Thyroid gland (tissue), 4 donors: ENCODE results near the gene QKI.

ENCODE experiments used
- POLR2A ChIP-seq, 2 donors: fragments of 450-650 bp; IDR thresholded peaks; one replicate each; pipeline ENCODE4 v1.6.1; 2017; ENCODE audit warnings: antibody characterized with exemption in 2 of 2, mild to moderate bottlenecking in 2 of 2, moderate library complexity in 1 of 2
- TF ChIP-seq, protein P1 (sequence below), 6 experiments: fragments of 200-600 bp in 3 of 6; fragments of 450-650 bp in 3 of 6; sonication (generic) in 3 of 6; IDR thresholded peaks; one replicate each; pipeline ENCODE4 v1.5.1; 2016 to 2019; ENCODE audit warnings: antibody characterized with exemption in 6 of 6, mild to moderate bottlenecking in 2 of 6, inconsistent platforms in 1 of 6, moderate library complexity in 1 of 6

DNA sequence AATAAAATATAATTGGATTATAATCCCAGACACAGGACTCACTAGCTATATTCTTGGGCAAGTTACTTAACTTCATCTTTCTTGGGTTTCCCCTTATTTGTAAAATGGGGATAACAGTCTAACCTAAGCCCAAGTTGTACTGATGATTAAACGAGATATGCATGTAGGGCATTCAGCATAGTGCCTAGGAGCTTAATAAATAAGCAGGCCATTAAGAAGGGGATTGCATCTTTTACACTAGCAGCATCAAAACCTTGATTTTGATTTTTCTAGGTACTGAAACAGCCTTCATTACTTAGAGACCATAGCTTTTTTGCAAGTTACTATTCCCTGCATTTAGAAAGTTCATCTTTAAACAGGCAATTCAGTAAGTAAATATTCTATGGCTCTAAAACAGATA is 2.2 kb upstream of the QKI start:
- TF ChIP-seq, protein P1, sequence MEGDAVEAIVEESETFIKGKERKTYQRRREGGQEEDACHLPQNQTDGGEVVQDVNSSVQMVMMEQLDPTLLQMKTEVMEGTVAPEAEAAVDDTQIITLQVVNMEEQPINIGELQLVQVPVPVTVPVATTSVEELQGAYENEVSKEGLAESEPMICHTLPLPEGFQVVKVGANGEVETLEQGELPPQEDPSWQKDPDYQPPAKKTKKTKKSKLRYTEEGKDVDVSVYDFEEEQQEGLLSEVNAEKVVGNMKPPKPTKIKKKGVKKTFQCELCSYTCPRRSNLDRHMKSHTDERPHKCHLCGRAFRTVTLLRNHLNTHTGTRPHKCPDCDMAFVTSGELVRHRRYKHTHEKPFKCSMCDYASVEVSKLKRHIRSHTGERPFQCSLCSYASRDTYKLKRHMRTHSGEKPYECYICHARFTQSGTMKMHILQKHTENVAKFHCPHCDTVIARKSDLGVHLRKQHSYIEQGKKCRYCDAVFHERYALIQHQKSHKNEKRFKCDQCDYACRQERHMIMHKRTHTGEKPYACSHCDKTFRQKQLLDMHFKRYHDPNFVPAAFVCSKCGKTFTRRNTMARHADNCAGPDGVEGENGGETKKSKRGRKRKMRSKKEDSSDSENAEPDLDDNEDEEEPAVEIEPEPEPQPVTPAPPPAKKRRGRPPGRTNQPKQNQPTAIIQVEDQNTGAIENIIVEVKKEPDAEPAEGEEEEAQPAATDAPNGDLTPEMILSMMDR (IDR thresholded peaks at IDR 0.05): no peak
- no peak for TF ChIP-seq POLR2A (IDR thresholded peaks at IDR 0.05)
